HL-60/S4 treated with phorbol 12-myristate 13-acetate at 8.2 ng/mL for 4 days and 3 days (cell line): Measurements from ENCODE around the gene CNTNAP2.

Source experiments
- in situ Hi-C: fragments of 300-500 bp; cut with MboI; formaldehyde crosslinking; loops from 2 replicates; pipeline ENCODE4 v1.15.0; 2022; ENCODE audit warnings: low sequenced_read_pairs

The CNTNAP2 gene

GRCh38 chr7:147861058-147861716, 1744.6 kb downstream of the CNTNAP2 start:
- in situ Hi-C loops = no loop called here

DNA sequence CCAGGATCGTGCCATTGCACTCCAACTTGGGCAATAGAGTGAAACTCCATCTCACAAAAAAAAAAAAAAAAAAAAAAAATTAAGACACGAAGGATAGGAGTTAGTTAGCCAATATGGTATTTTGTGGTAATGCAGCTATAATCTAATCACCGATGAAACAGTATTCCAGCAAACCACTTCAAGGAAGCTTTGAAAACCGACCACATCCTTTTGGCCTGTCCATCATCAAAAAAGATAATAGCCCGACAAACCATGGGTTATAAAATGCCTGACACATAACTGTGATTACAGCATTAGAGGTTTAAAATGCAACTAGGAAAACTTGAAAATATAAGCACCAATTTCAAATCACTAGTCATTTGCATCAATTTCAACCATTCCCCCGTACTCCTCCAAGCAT, 1745.3 kb downstream of the CNTNAP2 start:
- in situ Hi-C loops = no loop called here

DNA sequence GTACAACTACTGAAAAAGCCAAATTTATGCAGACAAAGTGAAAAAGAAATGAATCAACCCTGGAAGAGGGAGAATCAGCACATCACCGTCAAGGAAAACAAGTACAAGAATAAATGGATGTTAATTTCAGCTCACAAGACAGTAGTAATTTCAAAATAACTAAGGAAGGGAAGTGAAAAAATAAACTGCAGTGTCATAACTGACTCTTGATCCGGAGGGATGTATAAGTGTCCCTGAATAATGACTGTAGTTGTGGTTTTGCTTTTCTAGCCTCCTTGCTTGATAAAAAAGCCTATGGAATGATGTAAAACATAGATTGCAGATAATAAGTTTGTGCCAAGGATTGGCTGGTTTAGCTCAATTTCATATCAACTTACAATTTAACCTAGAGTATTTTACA, 1752.9 kb downstream of the CNTNAP2 start:
- in situ Hi-C loops = no loop called here

DNA sequence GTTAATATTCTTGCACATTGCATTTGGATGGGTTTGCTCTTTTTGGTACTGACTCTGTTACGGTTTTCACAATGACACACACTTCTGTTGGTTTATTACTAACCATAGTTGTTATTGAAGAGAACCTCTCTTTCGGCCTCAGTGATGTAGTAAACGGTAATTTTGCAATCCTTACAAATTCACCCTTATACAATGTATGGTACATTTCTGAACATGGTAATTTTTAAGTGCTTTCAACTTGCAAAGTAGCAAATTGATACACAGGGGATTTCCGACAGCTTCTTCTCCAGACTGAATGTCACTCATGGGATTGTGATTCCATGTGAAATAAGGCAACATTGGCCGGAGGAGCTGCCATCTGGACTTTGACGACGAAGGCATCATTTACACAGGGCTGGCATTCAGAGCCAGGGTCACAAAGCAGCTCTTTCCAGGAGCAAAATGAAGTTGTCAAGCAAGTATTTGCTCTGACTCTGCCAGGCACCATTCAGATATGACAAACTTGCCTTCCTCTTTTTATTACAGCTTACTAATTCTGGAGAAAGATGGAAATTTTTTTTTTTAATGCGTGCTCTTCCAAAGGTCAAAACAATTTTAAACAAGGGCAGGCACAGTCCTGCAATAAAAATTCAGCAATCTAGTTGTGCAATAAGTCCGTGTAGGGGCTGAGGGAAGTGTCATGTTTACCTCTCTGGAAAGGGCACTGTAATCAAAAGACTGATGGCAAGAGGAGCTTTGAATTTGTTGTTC, 1762.5 kb downstream of the CNTNAP2 start:
- in situ Hi-C loops = no loop called here

DNA sequence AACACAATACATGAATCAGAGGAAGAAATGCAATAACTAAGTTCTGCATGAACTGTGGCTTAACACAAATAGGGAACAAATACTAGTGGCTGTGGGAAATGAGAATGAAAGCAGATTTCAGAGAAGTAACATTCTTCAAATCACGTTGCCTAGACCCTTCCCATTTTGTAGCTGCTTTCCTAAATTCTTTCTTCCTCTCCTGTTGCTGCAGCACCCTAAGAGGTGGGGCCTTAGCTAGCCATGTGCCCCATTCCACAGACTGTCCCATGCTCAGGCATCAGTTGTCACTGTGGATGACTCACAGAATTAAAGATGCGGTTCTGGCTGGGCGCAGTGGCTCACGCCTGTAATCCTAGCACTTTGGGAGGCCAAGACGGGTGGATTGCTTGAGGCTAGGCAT, 1769.3 kb downstream of the CNTNAP2 start:
- in situ Hi-C loops = no loop called here

GRCh38 chr7:147894271-147894670, 1777.7 kb downstream of the CNTNAP2 start:
- in situ Hi-C loops = no loop called here

DNA sequence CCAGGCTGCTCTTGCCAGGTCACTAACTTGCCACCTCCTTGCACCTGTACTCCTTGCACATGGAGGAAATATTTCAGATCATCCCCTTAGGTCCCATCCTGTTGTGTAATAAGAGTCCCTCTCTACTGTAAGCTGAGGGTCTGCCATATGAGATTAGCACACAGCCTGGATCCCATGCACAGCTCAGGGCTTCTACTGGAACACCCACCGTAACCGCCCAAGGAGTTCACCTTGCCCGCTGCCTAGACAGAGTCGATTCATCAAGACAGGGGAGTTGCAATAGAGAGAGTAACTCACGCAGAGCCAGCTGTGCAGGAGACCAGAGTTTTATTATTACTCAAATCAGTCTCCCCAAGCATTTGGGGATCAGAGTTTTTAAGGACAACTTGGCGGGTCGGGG, 1779.5 kb downstream of the CNTNAP2 start:
- in situ Hi-C loops = no loop called here

GRCh38 chr7:147903536-147904218, 1787.1 kb downstream of the CNTNAP2 start:
- in situ Hi-C loops = no loop called here

DNA sequence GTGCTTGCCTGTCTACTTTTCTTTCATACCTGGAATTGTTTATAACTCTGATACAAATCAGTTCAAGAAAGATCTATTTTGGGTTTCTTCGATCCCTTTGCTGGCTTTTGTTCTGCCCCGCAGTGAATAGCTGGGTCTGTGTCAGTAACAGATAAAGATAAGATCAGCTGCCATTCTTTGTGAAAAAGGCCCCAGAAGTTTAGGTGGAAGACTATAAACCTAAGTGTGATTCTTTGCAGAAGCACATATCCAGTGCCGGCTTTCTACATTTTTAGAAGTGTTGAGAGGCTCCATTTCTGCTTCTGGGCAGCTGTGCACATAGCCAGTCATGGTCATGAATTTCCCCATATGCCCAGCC, 1787.6 kb downstream of the CNTNAP2 start:
- in situ Hi-C loops = no loop called here

GRCh38 chr7:147909431-147910148, 1793.0 kb downstream of the CNTNAP2 start:
- in situ Hi-C loops = no loop called here

DNA sequence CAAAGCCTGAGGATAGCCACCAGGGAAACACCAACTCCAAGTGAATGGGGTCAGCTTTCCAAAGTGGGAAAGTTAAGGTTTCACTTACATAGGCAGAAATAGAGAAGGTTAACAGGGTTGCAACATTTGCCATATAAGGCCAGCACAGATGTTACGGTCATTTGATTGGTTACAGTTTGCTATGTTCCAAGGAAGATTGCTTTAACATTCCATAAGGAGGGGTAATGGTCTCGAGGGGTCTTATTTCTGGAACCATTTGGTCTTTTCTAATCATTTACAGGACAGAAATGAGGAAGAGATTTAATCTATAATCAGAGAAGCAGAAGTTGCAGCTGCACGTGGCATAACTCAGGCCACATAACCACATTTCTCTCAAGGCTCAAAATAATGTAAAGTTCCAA, 1794.6 kb downstream of the CNTNAP2 start:
- in situ Hi-C loops = no loop called here

DNA sequence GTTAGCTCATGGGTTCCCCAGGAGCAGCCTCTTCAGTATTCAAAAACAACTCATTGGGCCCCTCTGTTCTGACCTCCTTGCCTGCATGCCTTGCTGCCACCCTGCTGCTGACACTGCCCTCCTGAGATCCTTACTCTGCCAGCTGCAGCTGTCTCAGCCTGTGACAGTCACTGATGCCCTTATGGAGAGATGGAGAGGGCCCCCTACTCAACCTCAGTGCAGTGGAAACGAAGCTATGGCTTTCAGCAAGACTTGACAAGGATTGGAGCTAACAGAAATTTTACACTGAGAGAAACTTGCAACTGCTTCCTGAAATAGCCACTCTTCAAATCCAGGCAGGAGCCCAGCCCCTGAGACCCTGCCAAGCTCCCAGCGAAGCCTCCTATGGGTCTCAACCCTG, 1795.7 kb downstream of the CNTNAP2 start:
- in situ Hi-C loops = no loop called here

- in situ Hi-C loops = no loop called here
Measured at GRCh38 chr7:147912946-147913638, 1796.5 kb downstream of the CNTNAP2 start.

GRCh38 chr7:147915781-147916180, 1799.2 kb downstream of the CNTNAP2 start:
- in situ Hi-C loops = no loop called here

- in situ Hi-C loops = no loop called here
Measured at GRCh38 chr7:147916573-147916972, 1800.0 kb downstream of the CNTNAP2 start.

GRCh38 chr7:147923841-147924240, 1807.2 kb downstream of the CNTNAP2 start:
- in situ Hi-C loops = no loop called here

DNA sequence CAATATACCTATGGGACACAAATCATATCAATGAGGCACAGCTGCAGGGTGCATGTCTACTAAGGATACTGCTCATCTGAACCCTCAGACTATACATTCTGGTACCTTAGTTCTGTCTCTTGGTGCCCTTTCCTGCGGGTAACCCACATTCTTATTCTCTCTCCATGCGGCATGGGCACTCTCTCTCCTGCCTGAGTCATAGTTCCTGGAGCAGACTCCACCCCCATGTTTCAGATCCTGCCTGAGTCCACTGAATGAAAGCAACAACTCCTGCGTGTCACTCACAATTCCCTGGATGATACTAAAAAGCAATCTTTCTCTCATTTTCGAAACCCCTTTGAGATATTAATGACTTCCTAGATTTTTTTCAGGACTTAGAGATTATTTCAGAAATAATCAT, 1820.8 kb downstream of the CNTNAP2 start:
- in situ Hi-C loops = no loop called here

DNA sequence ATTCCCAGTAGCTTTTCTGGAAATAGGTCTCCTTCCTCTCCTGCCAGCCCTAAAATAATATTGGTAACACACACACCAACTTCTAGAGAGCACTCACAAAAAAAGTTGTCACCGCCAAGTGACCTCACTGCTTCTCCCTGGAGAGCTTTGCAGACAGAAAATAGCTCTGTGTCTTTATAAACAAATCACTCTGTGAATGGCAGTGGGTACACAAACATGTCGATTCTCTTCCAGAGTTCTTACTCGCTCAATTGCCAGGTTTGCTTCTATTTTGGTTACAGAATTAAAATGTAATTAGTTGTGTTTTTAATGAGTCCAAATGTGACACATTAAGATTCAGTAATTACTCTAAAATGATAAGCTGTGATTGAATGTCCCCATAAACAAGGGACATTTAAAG, 1824.8 kb downstream of the CNTNAP2 start:
- in situ Hi-C loops = no loop called here

- in situ Hi-C loops = no loop called here
Measured at GRCh38 chr7:147944321-147944720, 1827.7 kb downstream of the CNTNAP2 start.

GRCh38 chr7:147952918-147953317, 1836.3 kb downstream of the CNTNAP2 start:
- in situ Hi-C loops = no loop called here

GRCh38 chr7:147968046-147968610, 1851.5 kb downstream of the CNTNAP2 start:
- in situ Hi-C loops = no loop called here
